Measurements from ENCODE around the gene ABLIM2.

ABLIM2 gene

GRCh38 chr4:8192748-8193738, 34.4 kb upstream of the ABLIM2 start:
- Histone ChIP-seq H3K4me3 (ENCODE audit: low read length in 2 of 2) (no peak overlapping the region), H3K36me3 (ENCODE audit: control insufficient read depth in 2 of 2, insufficient read depth in 2 of 2, low read length in 2 of 2) (no peaks in the 10 kb centered on the region), H3K27me3 (ENCODE audit: control insufficient read depth in 2 of 2, insufficient read depth in 2 of 2, low read length in 2 of 2) (no peaks in the 10 kb centered on the region), H3K9ac (ENCODE audit: low read depth in 1 of 2, low read length in 2 of 2) (peak overlapping the region in 1 of 2 donors; percentile 8), H3K9me3 (ENCODE audit: control insufficient read depth in 2 of 2, low read length in 2 of 2) (no peaks in the 10 kb centered on the region), H3K4me1 (ENCODE audit: control insufficient read depth in 2 of 2, insufficient read depth in 2 of 2, low read length in 2 of 2) (peaks cover 10% of the 10 kb centered on the region in 2 donors), H3K27ac (ENCODE audit: low read depth in 2 of 2, low read length in 2 of 2) (peak overlapping the region in 1 of 2 donors; percentile 16)

DNA sequence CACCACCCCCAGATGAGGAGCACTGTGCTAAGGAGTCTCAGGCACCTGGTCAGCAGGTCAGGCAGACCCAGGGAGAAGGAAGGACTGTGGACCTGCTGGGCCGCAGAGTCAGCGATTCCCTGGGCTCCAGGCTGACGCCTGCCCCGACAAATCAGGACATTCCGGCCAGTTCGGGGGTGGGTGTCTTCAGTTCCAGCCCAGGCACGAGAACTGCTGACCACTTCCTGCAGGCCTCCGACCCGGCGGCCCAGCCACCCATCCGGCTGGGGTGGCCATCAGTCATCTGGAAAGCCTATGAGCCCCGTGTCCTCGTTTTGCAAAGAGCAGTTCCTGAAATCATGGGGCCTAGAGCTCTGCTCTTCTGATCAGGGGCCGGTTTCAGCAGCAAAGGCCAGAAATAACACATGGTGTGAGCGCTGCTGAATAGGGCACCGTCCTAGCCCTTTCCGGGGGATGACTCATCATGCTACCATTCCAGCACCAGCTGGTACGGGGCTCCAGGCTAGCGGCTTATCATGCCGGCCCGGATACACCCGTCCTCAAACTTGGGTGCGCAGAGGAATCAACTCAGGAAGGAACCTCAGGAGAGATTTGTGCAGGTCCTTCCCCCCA, 32.6 kb upstream of the ABLIM2 start:
- H3K9ac ChIP-seq (ENCODE audit: low read depth in 1 of 2, low read length in 2 of 2), result no peak overlapping the region
- H3K9me3 ChIP-seq (ENCODE audit: control insufficient read depth in 2 of 2, low read length in 2 of 2), result no peaks in the 10 kb centered on the region
- H3K4me1 ChIP-seq (ENCODE audit: control insufficient read depth in 2 of 2, insufficient read depth in 2 of 2, low read length in 2 of 2), result peaks cover 5 to 7% of the 10 kb centered on the region in 2 donors
- H3K27ac ChIP-seq (ENCODE audit: low read depth in 2 of 2, low read length in 2 of 2), result peak overlapping the region; percentile 70 to 71
- no peaks in the 10 kb centered on the region for H3K36me3 ChIP-seq (ENCODE audit: control insufficient read depth in 2 of 2, insufficient read depth in 2 of 2, low read length in 2 of 2)
- H3K27me3 ChIP-seq (ENCODE audit: control insufficient read depth in 2 of 2, insufficient read depth in 2 of 2, low read length in 2 of 2), result no peaks in the 10 kb centered on the region
- no peak overlapping the region for H3K4me3 ChIP-seq (ENCODE audit: low read length in 2 of 2)

- peaks cover 1 to 3% of the 10 kb centered on the region in 2 donors for H3K27me3 ChIP-seq (ENCODE audit: control insufficient read depth in 2 of 2, insufficient read depth in 2 of 2, low read length in 2 of 2)
- H3K27ac ChIP-seq (ENCODE audit: low read depth in 2 of 2, low read length in 2 of 2), result no peak overlapping the region
- H3K9me3 ChIP-seq (ENCODE audit: control insufficient read depth in 2 of 2, low read length in 2 of 2), result no peaks in the 10 kb centered on the region
- no peak overlapping the region for H3K9ac ChIP-seq (ENCODE audit: low read depth in 1 of 2, low read length in 2 of 2)
- H3K4me1 ChIP-seq (ENCODE audit: control insufficient read depth in 2 of 2, insufficient read depth in 2 of 2, low read length in 2 of 2), result peaks cover 5 to 7% of the 10 kb centered on the region in 2 donors
- no peak overlapping the region for H3K4me3 ChIP-seq (ENCODE audit: low read length in 2 of 2)
- H3K36me3 ChIP-seq (ENCODE audit: control insufficient read depth in 2 of 2, insufficient read depth in 2 of 2, low read length in 2 of 2), result no peaks in the 10 kb centered on the region
Observed at GRCh38 chr4:8189551-8190466, 31.2 kb upstream of the ABLIM2 start.

DNA sequence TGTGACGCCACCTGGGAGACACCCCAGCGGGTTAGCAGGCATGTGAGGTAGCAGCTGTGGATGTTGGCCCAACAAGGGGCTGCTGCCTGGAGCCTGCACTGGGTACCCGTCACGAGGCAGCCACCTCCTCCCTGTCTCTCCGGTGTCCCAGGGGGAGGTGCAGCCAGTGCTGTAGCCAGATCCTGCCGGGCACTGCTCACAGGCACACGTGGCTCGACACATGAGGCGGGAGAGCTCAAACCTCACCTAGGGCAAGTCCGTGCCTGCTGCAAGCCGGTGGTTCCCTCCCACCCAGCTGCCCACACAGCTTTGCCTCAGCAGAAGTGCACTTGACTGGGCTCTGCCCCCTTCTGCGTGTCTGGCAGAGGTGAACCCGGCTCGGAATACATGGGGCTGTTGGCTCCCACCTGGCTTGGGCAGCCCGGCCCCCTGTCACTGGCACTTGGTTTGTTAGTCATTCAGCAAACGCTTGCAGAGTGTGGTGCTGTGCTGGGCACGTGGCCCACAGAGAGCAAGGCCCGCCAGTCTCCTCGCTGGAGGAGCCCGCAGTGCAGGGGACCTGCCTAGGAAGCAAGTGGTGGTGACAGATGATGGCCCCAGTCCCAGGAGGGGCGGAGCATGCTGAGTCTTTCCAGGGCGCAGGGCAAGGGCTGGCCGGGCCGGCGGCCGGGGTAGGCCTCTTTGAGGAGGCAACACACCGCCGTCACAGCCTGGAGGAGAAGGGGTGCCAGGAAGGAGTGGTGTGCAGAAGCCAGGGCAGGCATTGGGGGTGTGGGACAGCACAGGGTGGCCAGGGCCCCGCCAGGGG, 30.3 kb upstream of the ABLIM2 start:
- H3K4me3 ChIP-seq (ENCODE audit: low read length in 2 of 2), result no peak overlapping the region
- peaks cover 1 to 3% of the 10 kb centered on the region in 2 donors for H3K27me3 ChIP-seq (ENCODE audit: control insufficient read depth in 2 of 2, insufficient read depth in 2 of 2, low read length in 2 of 2)
- H3K9me3 ChIP-seq (ENCODE audit: control insufficient read depth in 2 of 2, low read length in 2 of 2), result no peaks in the 10 kb centered on the region
- no peaks in the 10 kb centered on the region for H3K36me3 ChIP-seq (ENCODE audit: control insufficient read depth in 2 of 2, insufficient read depth in 2 of 2, low read length in 2 of 2)
- no peak overlapping the region for H3K27ac ChIP-seq (ENCODE audit: low read depth in 2 of 2, low read length in 2 of 2)
- H3K4me1 ChIP-seq (ENCODE audit: control insufficient read depth in 2 of 2, insufficient read depth in 2 of 2, low read length in 2 of 2), result peaks cover 5 to 7% of the 10 kb centered on the region in 2 donors
- no peak overlapping the region for H3K9ac ChIP-seq (ENCODE audit: low read depth in 1 of 2, low read length in 2 of 2)

- H3K9me3 ChIP-seq (ENCODE audit: control insufficient read depth in 2 of 2, low read length in 2 of 2), result no peaks in the 10 kb centered on the region
- peaks cover 1 to 3% of the 10 kb centered on the region in 2 donors for H3K27me3 ChIP-seq (ENCODE audit: control insufficient read depth in 2 of 2, insufficient read depth in 2 of 2, low read length in 2 of 2)
- H3K36me3 ChIP-seq (ENCODE audit: control insufficient read depth in 2 of 2, insufficient read depth in 2 of 2, low read length in 2 of 2), result no peaks in the 10 kb centered on the region
- no peak overlapping the region for H3K4me3 ChIP-seq (ENCODE audit: low read length in 2 of 2)
- no peak overlapping the region for H3K9ac ChIP-seq (ENCODE audit: low read depth in 1 of 2, low read length in 2 of 2)
- H3K4me1 ChIP-seq (ENCODE audit: control insufficient read depth in 2 of 2, insufficient read depth in 2 of 2, low read length in 2 of 2), result peaks cover 6 to 11% of the 10 kb centered on the region in 2 donors
- no peak overlapping the region for H3K27ac ChIP-seq (ENCODE audit: low read depth in 2 of 2, low read length in 2 of 2)
Observed at GRCh38 chr4:8188085-8188484, 29.5 kb upstream of the ABLIM2 start.

GRCh38 chr4:8185930-8186329, 27.3 kb upstream of the ABLIM2 start:
- Histone ChIP-seq H3K4me1 (ENCODE audit: control insufficient read depth in 2 of 2, insufficient read depth in 2 of 2, low read length in 2 of 2) (peaks cover 24 to 28% of the 10 kb centered on the region in 2 donors), H3K9ac (ENCODE audit: low read depth in 1 of 2, low read length in 2 of 2) (no peak overlapping the region), H3K27ac (ENCODE audit: low read depth in 2 of 2, low read length in 2 of 2) (no peak overlapping the region), H3K4me3 (ENCODE audit: low read length in 2 of 2) (no peak overlapping the region), H3K36me3 (ENCODE audit: control insufficient read depth in 2 of 2, insufficient read depth in 2 of 2, low read length in 2 of 2) (no peaks in the 10 kb centered on the region), H3K9me3 (ENCODE audit: control insufficient read depth in 2 of 2, low read length in 2 of 2) (no peaks in the 10 kb centered on the region), H3K27me3 (ENCODE audit: control insufficient read depth in 2 of 2, insufficient read depth in 2 of 2, low read length in 2 of 2) (peaks cover 1 to 3% of the 10 kb centered on the region in 2 donors)

- H3K27me3 ChIP-seq (ENCODE audit: control insufficient read depth in 2 of 2, insufficient read depth in 2 of 2, low read length in 2 of 2), result peaks cover 1 to 3% of the 10 kb centered on the region in 2 donors
- H3K9me3 ChIP-seq (ENCODE audit: control insufficient read depth in 2 of 2, low read length in 2 of 2), result no peaks in the 10 kb centered on the region
- no peak overlapping the region for H3K27ac ChIP-seq (ENCODE audit: low read depth in 2 of 2, low read length in 2 of 2)
- peaks cover 24 to 28% of the 10 kb centered on the region in 2 donors for H3K4me1 ChIP-seq (ENCODE audit: control insufficient read depth in 2 of 2, insufficient read depth in 2 of 2, low read length in 2 of 2)
- no peak overlapping the region for H3K4me3 ChIP-seq (ENCODE audit: low read length in 2 of 2)
- H3K36me3 ChIP-seq (ENCODE audit: control insufficient read depth in 2 of 2, insufficient read depth in 2 of 2, low read length in 2 of 2), result no peaks in the 10 kb centered on the region
- H3K9ac ChIP-seq (ENCODE audit: low read depth in 1 of 2, low read length in 2 of 2), result no peak overlapping the region
Observed at GRCh38 chr4:8185295-8185694, 26.7 kb upstream of the ABLIM2 start.

DNA sequence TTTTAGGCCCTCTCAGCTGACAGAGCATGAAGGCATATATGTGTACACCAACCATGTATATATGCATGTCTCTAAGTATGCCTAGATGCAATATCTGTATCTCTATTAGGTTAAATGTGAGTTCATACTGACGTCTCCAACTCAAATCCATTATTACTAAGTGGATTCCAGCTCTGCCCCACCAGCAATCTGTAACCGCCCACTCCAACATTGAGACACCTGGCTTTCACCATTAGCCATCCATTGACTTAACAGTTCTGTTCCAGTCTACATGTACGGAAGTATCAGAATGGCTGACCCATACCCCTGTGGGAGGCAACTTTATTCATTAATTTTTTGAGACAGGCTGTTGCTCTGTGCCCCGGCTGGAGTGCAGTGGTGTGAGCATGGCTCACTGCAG, 25.4 kb upstream of the ABLIM2 start:
- H3K27ac ChIP-seq (ENCODE audit: low read depth in 2 of 2, low read length in 2 of 2), result peak overlapping the region in 1 of 2 donors; percentile 16

More for the DNA sequence above, 25.4 kb upstream of the ABLIM2 start:
- Histone ChIP-seq H3K9ac (ENCODE audit: low read depth in 1 of 2, low read length in 2 of 2) (no peak overlapping the region), H3K4me3 (ENCODE audit: low read length in 2 of 2) (no peak overlapping the region), H3K27me3 (ENCODE audit: control insufficient read depth in 2 of 2, insufficient read depth in 2 of 2, low read length in 2 of 2) (peaks cover 1 to 3% of the 10 kb centered on the region in 2 donors), H3K4me1 (ENCODE audit: control insufficient read depth in 2 of 2, insufficient read depth in 2 of 2, low read length in 2 of 2) (peaks cover 23% of the 10 kb centered on the region in 2 donors), H3K9me3 (ENCODE audit: control insufficient read depth in 2 of 2, low read length in 2 of 2) (no peaks in the 10 kb centered on the region), H3K36me3 (ENCODE audit: control insufficient read depth in 2 of 2, insufficient read depth in 2 of 2, low read length in 2 of 2) (no peaks in the 10 kb centered on the region)

All from mucosa of rectum (tissue), 2 donors.